Measurements from ENCODE around the gene TBC1D17.

DNA sequence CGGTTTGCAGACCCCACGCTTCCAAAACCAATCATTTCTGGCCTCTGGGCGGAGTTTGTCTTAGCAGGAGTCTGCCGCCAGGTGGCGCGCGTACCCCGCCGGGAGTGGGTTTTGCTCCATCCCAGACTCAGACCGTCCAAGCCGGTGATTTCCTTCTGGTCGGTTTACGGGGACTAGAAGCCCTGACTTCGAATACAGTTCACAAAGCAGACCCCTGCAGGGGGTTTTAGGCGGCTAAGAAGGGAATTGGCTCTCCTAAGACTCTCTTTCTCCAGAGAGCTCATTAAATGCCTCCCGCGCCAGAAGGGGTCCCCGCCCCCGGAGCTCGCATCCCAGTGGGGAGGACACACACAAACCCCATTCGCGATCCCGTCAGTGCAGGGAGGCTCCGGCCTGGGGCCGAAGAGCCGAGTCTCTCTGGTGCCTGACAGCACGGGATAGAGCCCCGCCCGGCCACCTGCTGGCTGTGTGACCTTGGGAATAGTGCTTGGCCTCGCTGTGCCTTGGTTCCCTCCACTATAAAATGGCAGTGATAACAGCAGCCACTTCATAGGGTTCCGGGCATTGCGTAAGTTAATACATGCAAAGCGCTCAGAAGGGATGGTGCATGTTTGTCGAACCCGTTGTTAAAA lies 60.4 kb downstream of the TBC1D17 start:
- TF ChIP-seq, protein P1, sequence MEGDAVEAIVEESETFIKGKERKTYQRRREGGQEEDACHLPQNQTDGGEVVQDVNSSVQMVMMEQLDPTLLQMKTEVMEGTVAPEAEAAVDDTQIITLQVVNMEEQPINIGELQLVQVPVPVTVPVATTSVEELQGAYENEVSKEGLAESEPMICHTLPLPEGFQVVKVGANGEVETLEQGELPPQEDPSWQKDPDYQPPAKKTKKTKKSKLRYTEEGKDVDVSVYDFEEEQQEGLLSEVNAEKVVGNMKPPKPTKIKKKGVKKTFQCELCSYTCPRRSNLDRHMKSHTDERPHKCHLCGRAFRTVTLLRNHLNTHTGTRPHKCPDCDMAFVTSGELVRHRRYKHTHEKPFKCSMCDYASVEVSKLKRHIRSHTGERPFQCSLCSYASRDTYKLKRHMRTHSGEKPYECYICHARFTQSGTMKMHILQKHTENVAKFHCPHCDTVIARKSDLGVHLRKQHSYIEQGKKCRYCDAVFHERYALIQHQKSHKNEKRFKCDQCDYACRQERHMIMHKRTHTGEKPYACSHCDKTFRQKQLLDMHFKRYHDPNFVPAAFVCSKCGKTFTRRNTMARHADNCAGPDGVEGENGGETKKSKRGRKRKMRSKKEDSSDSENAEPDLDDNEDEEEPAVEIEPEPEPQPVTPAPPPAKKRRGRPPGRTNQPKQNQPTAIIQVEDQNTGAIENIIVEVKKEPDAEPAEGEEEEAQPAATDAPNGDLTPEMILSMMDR (IDR thresholded peaks at IDR 0.05), result peak in 5 of 7 experiments; percentile 84 to 95 (median 92)
- TF ChIP-seq POLR2AphosphoS5 (IDR thresholded peaks at IDR 0.05) (peak in 2 of 3 donors; percentile 13 to 42), POLR2A (IDR thresholded peaks at IDR 0.05) (no peak)

Data from stomach (tissue), 4 donors.